GM21390 (cell line): ENCODE measurements around the gene PDYN.

Source experiments
- ATAC-seq: cut with Tn5 transposase; IDR thresholded peaks from one replicate; pipeline ENCODE4 v1.9.1; 2021; ENCODE audit not compliant: unreplicated experiment

PDYN gene

DNA sequence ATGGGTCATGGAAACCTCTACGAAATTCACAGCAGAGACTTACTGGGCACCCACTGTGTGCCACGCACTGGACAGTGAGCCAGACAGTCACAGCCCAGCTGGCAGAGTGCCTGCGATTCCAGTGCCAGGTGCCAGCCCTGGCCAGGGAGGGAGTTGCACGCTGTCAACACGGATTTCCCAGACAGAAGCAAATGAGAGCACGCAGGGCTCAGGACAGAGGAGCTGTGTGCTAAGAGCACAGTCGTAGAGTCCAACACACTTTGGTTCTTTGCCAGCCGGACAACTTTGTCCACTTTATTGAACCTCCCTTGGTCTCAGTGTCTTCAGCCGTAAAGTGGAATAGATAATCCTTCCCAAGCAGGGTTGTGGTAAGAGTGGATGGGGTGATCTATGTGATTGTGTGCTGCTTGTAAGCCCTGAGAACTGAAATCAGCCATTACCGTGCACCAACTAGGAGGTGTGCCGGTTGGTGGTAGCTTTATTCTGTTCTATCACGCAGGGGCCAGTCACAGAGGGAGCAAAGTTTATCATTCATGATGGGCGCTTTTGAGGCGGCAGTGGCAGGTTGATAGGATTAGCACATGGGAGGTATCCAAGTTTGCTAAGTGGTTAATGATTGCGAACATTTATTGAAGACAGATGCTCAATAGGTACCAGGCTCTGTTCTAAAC is 58.0 kb downstream of the PDYN start:
- ATAC-seq: no peak

- no peak for ATAC-seq
Measured at GRCh38 chr20:1934721-1935573, 58.9 kb downstream of the PDYN start.

DNA sequence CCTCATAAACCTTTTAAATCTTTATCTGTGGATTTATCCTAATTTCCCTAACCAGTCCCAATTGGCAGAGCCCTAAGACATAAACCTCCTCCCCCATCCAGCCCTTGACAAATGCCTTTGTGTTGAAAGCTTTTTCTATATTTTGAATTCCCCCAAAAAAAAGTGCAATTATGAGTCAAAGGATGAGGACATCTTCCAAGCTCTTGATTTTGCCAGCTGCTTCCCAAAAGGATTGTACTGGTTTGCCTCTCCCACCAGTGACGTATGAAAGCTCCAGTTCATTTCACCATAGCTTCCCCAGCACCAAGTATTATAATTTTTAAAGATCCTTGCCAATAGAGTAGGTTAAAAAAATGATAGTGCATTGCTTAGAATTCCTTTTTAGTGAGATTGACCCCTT is 59.7 kb downstream of the PDYN start:
- no peak for ATAC-seq

GRCh38 chr20:1933465-1933870 is 60.4 kb downstream of the PDYN start:
- no peak for ATAC-seq

GRCh38 chr20:1932971-1933370 is 60.9 kb downstream of the PDYN start:
- no peak for ATAC-seq

GRCh38 chr20:1931830-1932229 is 62.0 kb downstream of the PDYN start:
- ATAC-seq: no peak

DNA sequence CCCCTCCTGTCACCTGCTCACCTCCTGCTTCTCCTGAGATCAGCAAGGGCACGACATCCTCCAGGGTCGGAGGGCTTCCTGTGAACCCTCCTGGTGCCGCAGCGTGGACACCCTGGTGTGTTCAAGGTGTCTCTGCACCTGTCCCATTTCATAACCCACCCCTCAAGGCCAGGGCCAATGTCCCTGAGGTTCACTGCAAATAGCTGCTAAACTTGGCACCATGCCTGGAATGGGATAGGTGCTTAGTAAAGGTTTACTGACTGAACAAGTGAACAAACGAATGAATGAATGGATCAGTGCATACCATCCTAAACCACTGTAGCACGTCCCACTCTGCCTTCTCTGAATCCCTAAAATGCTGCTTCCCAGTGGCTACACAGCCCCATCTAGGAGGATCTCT is 63.7 kb downstream of the PDYN start:
- ATAC-seq: no peak

GRCh38 chr20:1929460-1929859 is 64.4 kb downstream of the PDYN start:
- ATAC-seq: no peak

GRCh38 chr20:1928782-1929181 is 65.1 kb downstream of the PDYN start:
- ATAC-seq: no peak
